GM12878 (cell line): ENCODE data around the gene PTPRN2. TPM values are rescaled to one million over a fixed set of nuclear protein-coding genes. Genes with fewer than 3 reads are reported as not detected.

Experiments
- ATAC-seq: fragments of 200-7000 bp; cut with Tn5 transposase; 3 replicates; pipeline ENCODE4 v1.9.1; 2020; ENCODE audit warnings: mild to moderate bottlenecking, moderate library complexity
- BruUV-seq: library from RNA; stranded (reverse); fragments of 400-500 nt; replicated peaks from 2 replicates; lab custom pipeline; 2021; lab: Mats Ljungman, UMichigan
- CTCF ChIA-PET: fragments of 300-600 bp; sonication (Branson Sonifier 250); formaldehyde crosslinking; extraction: SDS; loops from one replicate; lab custom pipeline; 2021; ENCODE audit warnings: inconsistent platforms; lab: Yijun Ruan, JAX
- POLR2A ChIA-PET: fragments of 350-600 bp; formaldehyde crosslinking; extraction: SDS; loops from one replicate; lab custom pipeline; 2021; ENCODE audit warnings: inconsistent platforms; lab: Charles Lee
- RAD21 ChIA-PET: fragments of 300-600 bp; sonication (Branson Sonifier 250); formaldehyde crosslinking; loops from one replicate; lab custom pipeline; 2023; ENCODE audit warnings: antibody characterized with exemption; ENCODE audit not compliant: unreplicated experiment; lab: Charles Lee
- SMC1A ChIA-PET: fragments of 300-600 bp; sonication (Branson Sonifier 250); formaldehyde crosslinking; loops from one replicate; lab custom pipeline; 2023; ENCODE audit not compliant: unreplicated experiment, uncharacterized antibody; lab: Charles Lee
- DNase-seq: peaks from one replicate; pipeline ENCODE4 v3.0.0-alpha.2; 2011; ENCODE audit warnings: low read depth, low spot score
- FAIRE-seq: peaks from 3 replicates; lab custom pipeline; 2011; peaks lifted over from hg19 to GRCh38; lab: Jason Lieb, UNC
- H2AFZ ChIP-seq: 2 replicates; pipeline ENCODE4 v1.6.0; 2011; ENCODE audit warnings: low read depth, low read length, control low read depth; ENCODE audit not compliant: control insufficient read depth
- H3K27ac ChIP-seq: 2 replicates; pipeline ENCODE4 v1.5.1; 2011; ENCODE audit warnings: control low read depth; ENCODE audit not compliant: control insufficient read depth, insufficient read depth
- H3K27me3 ChIP-seq, 2 experiments: replicated peaks in 1 of 2; 2 replicates each; pipeline versions ENCODE4 v1.6.0 to v1.6.1; 2011; ENCODE audit warnings: low read length in 1 of 2; ENCODE audit not compliant: control insufficient read depth in 2 of 2, insufficient read depth in 2 of 2
- H3K36me3 ChIP-seq, 2 experiments: 2 replicates each; pipeline ENCODE4 v1.5.1; 2011; ENCODE audit warnings: low read length in 1 of 2; ENCODE audit not compliant: control insufficient read depth in 2 of 2, insufficient read depth in 2 of 2
- H3K4me1 ChIP-seq: 2 replicates; pipeline ENCODE4 v1.6.1; 2011; ENCODE audit warnings: mild to moderate bottlenecking, low read length, moderate library complexity, mixed read lengths; ENCODE audit not compliant: control insufficient read depth, insufficient read depth
- H3K4me2 ChIP-seq: 2 replicates; pipeline ENCODE4 v1.6.0; 2011; ENCODE audit warnings: control low read depth; ENCODE audit not compliant: control insufficient read depth, insufficient read depth
- H3K4me3 ChIP-seq: fragments of 200-600 bp; sonication (generic); 2 replicates; pipeline ENCODE4 v1.5.1; 2016
- H3K79me2 ChIP-seq: 2 replicates; pipeline ENCODE4 v1.6.0; 2011; ENCODE audit warnings: low read length; ENCODE audit not compliant: control insufficient read depth, insufficient read depth
- H3K9ac ChIP-seq: 2 replicates; pipeline ENCODE4 v1.8.0; 2011; ENCODE audit warnings: low read length, control low read depth, mixed read lengths; ENCODE audit not compliant: control insufficient read depth, insufficient read depth
- H3K9me3 ChIP-seq: replicated peaks from 3 replicates; pipeline ENCODE4 v1.5.1; 2011; ENCODE audit warnings: mild to moderate bottlenecking, low read length; ENCODE audit not compliant: control insufficient read depth, insufficient read depth
- H4K20me1 ChIP-seq: 2 replicates; pipeline ENCODE4 v1.6.0; 2011; ENCODE audit not compliant: control insufficient read depth, insufficient read depth
- ATF7 ChIP-seq: fragments of 450-650 bp; IDR thresholded peaks from 2 replicates; pipeline ENCODE4 v1.6.1; 2016; ENCODE audit warnings: low read depth, mild to moderate bottlenecking
- BACH1 ChIP-seq: fragments of 450-650 bp; IDR thresholded peaks from 2 replicates; pipeline ENCODE4 v1.6.1; 2017; ENCODE audit warnings: mild to moderate bottlenecking, borderline replicate concordance
- CEBPZ ChIP-seq: fragments of 150-350 bp; IDR thresholded peaks from 2 replicates; pipeline ENCODE4 v1.6.1; 2016; ENCODE audit warnings: low read depth, low read length
- CHD4 ChIP-seq: fragments of 200-600 bp; sonication (generic); IDR thresholded peaks from 2 replicates; pipeline ENCODE4 v1.6.1; 2016; ENCODE audit warnings: mild to moderate bottlenecking
- EP300 ChIP-seq, 2 experiments: fragments of 150-350 bp in 1 of 2; IDR thresholded peaks; 2 replicates each; pipeline ENCODE4 v1.6.1; 2011 to 2012; ENCODE audit warnings: low read depth in 2 of 2, low read length in 2 of 2, borderline replicate concordance in 1 of 2, improper control_type of control experiment in 1 of 2, inconsistent platforms in 1 of 2; ENCODE audit not compliant: control insufficient read depth in 1 of 2
- IRF3 ChIP-seq: fragments of 450-650 bp; IDR thresholded peaks from 2 replicates; pipeline ENCODE4 v1.6.1; 2014; ENCODE audit warnings: mild to moderate bottlenecking
- MEF2B ChIP-seq: fragments of 450-650 bp; IDR thresholded peaks from 2 replicates; pipeline ENCODE4 v1.6.1; 2018; ENCODE audit warnings: mild to moderate bottlenecking, moderate library complexity; ENCODE audit not compliant: partially characterized antibody, poor library complexity, severe bottlenecking
- MTA2 ChIP-seq: fragments of 450-650 bp; IDR thresholded peaks from 2 replicates; pipeline ENCODE4 v1.6.1; 2016; ENCODE audit warnings: low read depth, mild to moderate bottlenecking, moderate library complexity
- MYB ChIP-seq: fragments of 150-350 bp; IDR thresholded peaks from 2 replicates; pipeline ENCODE4 v1.6.1; 2014; ENCODE audit warnings: mild to moderate bottlenecking, low read depth, low read length, borderline replicate concordance
- NRF1 ChIP-seq: conservative IDR thresholded peaks from 2 replicates; pipeline ENCODE4 v1.6.1; 2011; ENCODE audit warnings: mild to moderate bottlenecking, low read depth, low read length, improper control_type of control experiment
- PAX8 ChIP-seq: fragments of 450-650 bp; IDR thresholded peaks from 2 replicates; pipeline ENCODE4 v1.6.1; 2017; ENCODE audit warnings: mild to moderate bottlenecking, moderate library complexity
- SIX5 ChIP-seq: IDR thresholded peaks from 2 replicates; pipeline ENCODE4 v1.6.1; 2011; ENCODE audit warnings: mild to moderate bottlenecking, low read depth, low read length, moderate library complexity; ENCODE audit not compliant: severe bottlenecking
- SMC3 ChIP-seq: IDR thresholded peaks from 2 replicates; pipeline ENCODE4 v1.6.1; 2011; ENCODE audit warnings: low read length, improper control_type of control experiment, borderline replicate concordance
- TAF1 ChIP-seq: IDR thresholded peaks from 2 replicates; pipeline ENCODE4 v1.6.1; 2011; ENCODE audit warnings: mild to moderate bottlenecking, low read depth, low read length, borderline replicate concordance
- TARDBP ChIP-seq: IDR thresholded peaks from 2 replicates; pipeline ENCODE4 v1.6.1; 2016; ENCODE audit warnings: borderline replicate concordance
- ZNF207 ChIP-seq: fragments of 450-650 bp; IDR thresholded peaks from 2 replicates; pipeline ENCODE4 v1.6.1; 2014; ENCODE audit warnings: antibody characterized with exemption, mild to moderate bottlenecking, borderline replicate concordance
- WGBS: methylation state at CpG from one replicate; pipeline ENCODE4 v1.1.6; 2016; ENCODE audit warnings: low lambda C conversion rate; ENCODE audit not compliant: insufficient replicate concordance, insufficient coverage; ENCODE audit errors: missing lambda C conversion rate; 5-methylcytosine and 5-hydroxymethylcytosine counted together
- in situ Hi-C: fragments of 300-500 bp; cut with MboI; formaldehyde crosslinking; loops from 9 replicates; pipeline ENCODE4 v1.14.3; 2018; ENCODE audit warnings: mixed read lengths
- intact Hi-C: fragments of 100-400 bp; cut with micrococcal nuclease; formaldehyde crosslinking; loops from one replicate; pipeline ENCODE4 v1.14.2; 2022; ENCODE audit not compliant: unreplicated experiment
- polyA plus RNA-seq, 11 experiments: library from polyadenylated mRNA; depleted of rRNA in 4 of 11; unstranded in 6 of 11; stranded (reverse) in 5 of 11; fragments of >200 nt; fragmentation: Nextera tagmentation in 4 of 11; fragmentation: Illumina TruSeq in 1 of 11; extraction: Ambion mirVana in 4 of 11; extraction: Trizol in 1 of 11; gene quantifications; 1 replicate in 1 of 11; 2 replicates in 10 of 11; pipeline versions ENCODE4 v1.2.1 to v1.2.3, GENCODE V29; 2011 to 2016; ENCODE audit warnings: inconsistent platforms in 2 of 11, missing spikeins in 2 of 11, low read depth in 1 of 11
- total RNA-seq, 4 experiments: library from RNA; depleted of rRNA in 3 of 4; stranded (reverse); fragments of >200 nt in 3 of 4; fragmentation: Illumina TruSeq in 1 of 4; extraction: Trizol in 1 of 4; gene quantifications; 2 replicates each; pipeline versions ENCODE4 v1.2.1 to v1.2.3, GENCODE V29; 2013 to 2021

PTPRN2 gene
- total and polyA plus RNA-seq, 10 of the 15 experiments (the other 5 are each of a cell fraction or from before 2014, with no cell fraction given): 5.4 TPM; not detected in 9

- H3K4me3 ChIP-seq: no peak overlapping the region
- ChIA-PET SMC1A (no interaction called here), CTCF (no interaction called here), RAD21 (no interaction called here), POLR2A (no interaction called here)
- no peaks in the 10 kb centered on the region for H3K4me1 ChIP-seq
- H3K9me3 ChIP-seq: peaks cover 2% of the 10 kb centered on the region; the same call in 1 of the 3 replicates
- no peaks in the 10 kb centered on the region for H3K79me2 ChIP-seq
- H3K27ac ChIP-seq: no peak overlapping the region
- no peaks in the 10 kb centered on the region for H3K27me3 ChIP-seq
- no peaks in the 10 kb centered on the region for H3K36me3 ChIP-seq
- WGBS: 23% methylated on average over 3 of the region's 3 CpGs
- H2AFZ ChIP-seq: no peak overlapping the region
- intact Hi-C loops (no loop called here), in situ Hi-C loops (no loop called here)
- no TSS peak for BruUV-seq
- DNase-seq (no peak), FAIRE-seq (no peak), ATAC-seq (no peak)
- no peak overlapping the region for H3K9ac ChIP-seq
- no peaks in the 10 kb centered on the region for H4K20me1 ChIP-seq
- no peak for TF ChIP-seq SIX5
- TF ChIP-seq MTA2: no peak
- no peak for TF ChIP-seq NRF1
- no peak for TF ChIP-seq TAF1
- no peak for TF ChIP-seq IRF3
- no peak for TF ChIP-seq TARDBP
- no peak for TF ChIP-seq MEF2B
- no peak for TF ChIP-seq CHD4
- TF ChIP-seq MYB: no peak
- TF ChIP-seq PAX8: no peak
- no peak for TF ChIP-seq BACH1
- no peak for TF ChIP-seq CEBPZ
- TF ChIP-seq EP300 (IDR thresholded peaks at IDR 0.05; ENCODE audit: borderline replicate concordance in 1 of 2, control insufficient read depth in 1 of 2, low read depth in 2 of 2, low read length in 2 of 2): no peak
- no peak for TF ChIP-seq ZNF207
- TF ChIP-seq ATF7: no peak
- no peak for TF ChIP-seq SMC3
- H3K4me2 ChIP-seq: no peak overlapping the region
Measured at GRCh38 chr7:157947504-157947903, 640.1 kb downstream of the PTPRN2 start.
